ENCODE results near the gene CFAP61. TPM values are rescaled to one million over a fixed set of nuclear protein-coding genes. Genes with fewer than 3 reads are reported as not detected.

CFAP61 gene
- total RNA-seq, 1 experiment from 2014 or later = not detected

DNA sequence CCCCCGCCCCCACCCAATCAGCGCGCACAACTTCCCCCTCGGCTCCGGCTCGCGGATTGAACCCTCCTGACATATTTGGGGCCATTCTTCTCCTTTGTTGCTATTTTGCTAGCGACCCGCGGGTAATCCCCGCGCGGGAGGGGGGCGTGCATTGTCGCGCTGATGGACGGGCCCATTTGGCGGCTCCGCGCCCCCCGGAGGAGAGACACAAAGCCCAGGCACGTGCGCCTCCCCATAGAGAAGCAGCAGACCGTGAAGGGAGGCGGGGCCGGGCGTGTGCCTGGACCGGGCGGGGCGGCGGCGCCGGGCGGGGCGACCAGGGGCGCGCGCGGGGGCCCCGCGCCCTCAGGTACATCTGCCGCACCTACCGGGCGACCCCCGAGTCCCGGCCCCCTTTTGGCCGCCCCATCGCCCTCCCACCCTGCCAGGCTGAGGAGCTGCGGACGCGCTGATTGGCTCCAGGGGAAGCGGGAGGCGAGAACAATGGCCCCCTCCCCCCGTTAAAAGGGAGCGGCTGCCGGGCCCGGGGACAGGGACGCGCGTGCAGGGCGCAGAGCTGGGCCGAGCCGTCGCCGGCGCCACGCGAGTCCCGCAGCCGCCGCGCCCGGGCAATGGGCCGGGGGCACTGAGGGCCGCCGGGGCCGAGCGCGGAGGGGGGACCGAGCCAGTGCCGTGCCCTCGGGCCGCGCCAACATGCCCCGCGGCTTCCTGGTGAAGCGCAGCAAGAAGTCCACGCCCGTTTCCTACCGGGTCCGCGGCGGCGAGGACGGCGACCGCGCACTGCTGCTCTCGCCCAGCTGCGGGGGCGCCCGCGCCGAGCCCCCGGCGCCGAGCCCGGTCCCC, 315.5 kb downstream of the CFAP61 start, which contains the start of gene INSM1:
Gene INSM1, plus strand, starts transcription at position 530 of the 843 bp plus-strand sequence. Its CDS starts 164 bp downstream, at position 694.
- POLR2A ChIA-PET (ENCODE audit: unreplicated experiment) = no interaction called here

DNA sequence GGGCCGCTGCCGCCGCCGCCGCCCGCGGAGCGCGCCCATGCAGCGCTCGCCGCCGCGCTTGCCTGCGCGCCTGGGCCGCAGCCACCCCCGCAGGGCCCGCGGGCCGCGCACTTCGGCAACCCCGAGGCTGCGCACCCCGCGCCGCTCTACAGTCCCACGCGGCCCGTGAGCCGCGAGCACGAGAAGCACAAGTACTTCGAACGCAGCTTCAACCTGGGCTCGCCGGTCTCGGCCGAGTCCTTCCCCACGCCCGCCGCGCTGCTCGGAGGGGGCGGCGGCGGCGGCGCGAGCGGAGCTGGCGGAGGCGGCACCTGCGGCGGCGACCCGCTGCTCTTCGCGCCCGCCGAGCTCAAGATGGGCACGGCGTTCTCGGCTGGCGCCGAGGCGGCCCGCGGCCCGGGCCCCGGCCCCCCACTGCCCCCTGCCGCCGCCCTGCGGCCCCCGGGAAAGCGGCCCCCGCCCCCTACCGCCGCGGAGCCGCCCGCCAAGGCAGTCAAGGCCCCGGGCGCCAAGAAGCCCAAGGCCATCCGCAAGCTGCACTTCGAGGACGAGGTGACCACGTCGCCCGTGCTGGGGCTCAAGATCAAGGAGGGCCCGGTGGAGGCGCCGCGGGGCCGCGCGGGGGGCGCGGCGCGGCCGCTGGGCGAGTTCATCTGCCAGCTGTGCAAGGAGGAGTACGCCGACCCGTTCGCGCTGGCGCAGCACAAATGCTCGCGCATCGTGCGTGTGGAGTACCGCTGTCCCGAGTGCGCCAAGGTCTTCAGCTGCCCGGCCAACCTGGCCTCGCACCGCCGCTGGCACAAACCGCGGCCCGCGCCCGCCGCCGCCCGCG, 316.3 kb downstream of the CFAP61 start:
- CTCF ChIA-PET = interaction anchor here (1.0 kb wide), 1 partner anchor 10 kb away, joined by 4 read pairs; no protein-coding TSS in a partner anchor
- Histone ChIP-seq H2AFZ (ENCODE audit: low read length) (peak overlapping the region; percentile 66; the same call in 1 of the 2 replicates), H4K20me1 (ENCODE audit: low read length) (no peaks in the 10 kb centered on the region), H3K27ac (ENCODE audit: low read length) (no peak overlapping the region), H3K4me3 (ENCODE audit: low read length) (peak overlapping the region; percentile 46; the same call in 1 of the 2 replicates), H3K9ac (ENCODE audit: low read length) (no peak overlapping the region), H3K9me3 (ENCODE audit: low read length) (no peaks in the 10 kb centered on the region), H3F3A (ENCODE audit: low read length, unreplicated experiment) (no peaks in the 10 kb centered on the region), H3K4me1 (ENCODE audit: insufficient read depth, low read length) (no peaks in the 10 kb centered on the region; the same call in 1 of the 2 replicates), H3K79me2 (ENCODE audit: low read length) (no peaks in the 10 kb centered on the region), H3K9me2 (replicated peaks; ENCODE audit: low read length) (no peaks in the 10 kb centered on the region), H3K4me2 (ENCODE audit: low read length) (peak overlapping the region; percentile 77), H3K36me3 (ENCODE audit: low read depth, low read length) (no peaks in the 10 kb centered on the region), H3K27me3 (ENCODE audit: low read length) (peaks cover 85% of the 10 kb centered on the region)
- DNase-seq = no peak
- TF ChIP-seq, protein P1, sequence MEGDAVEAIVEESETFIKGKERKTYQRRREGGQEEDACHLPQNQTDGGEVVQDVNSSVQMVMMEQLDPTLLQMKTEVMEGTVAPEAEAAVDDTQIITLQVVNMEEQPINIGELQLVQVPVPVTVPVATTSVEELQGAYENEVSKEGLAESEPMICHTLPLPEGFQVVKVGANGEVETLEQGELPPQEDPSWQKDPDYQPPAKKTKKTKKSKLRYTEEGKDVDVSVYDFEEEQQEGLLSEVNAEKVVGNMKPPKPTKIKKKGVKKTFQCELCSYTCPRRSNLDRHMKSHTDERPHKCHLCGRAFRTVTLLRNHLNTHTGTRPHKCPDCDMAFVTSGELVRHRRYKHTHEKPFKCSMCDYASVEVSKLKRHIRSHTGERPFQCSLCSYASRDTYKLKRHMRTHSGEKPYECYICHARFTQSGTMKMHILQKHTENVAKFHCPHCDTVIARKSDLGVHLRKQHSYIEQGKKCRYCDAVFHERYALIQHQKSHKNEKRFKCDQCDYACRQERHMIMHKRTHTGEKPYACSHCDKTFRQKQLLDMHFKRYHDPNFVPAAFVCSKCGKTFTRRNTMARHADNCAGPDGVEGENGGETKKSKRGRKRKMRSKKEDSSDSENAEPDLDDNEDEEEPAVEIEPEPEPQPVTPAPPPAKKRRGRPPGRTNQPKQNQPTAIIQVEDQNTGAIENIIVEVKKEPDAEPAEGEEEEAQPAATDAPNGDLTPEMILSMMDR (conservative IDR thresholded peaks at IDR 0.05; ENCODE audit: low read depth, low read length) = no peak
- TF ChIP-seq EZH2 (IDR thresholded peaks at IDR 0.05; ENCODE audit: low read length, unreplicated experiment) (peak; percentile 29), EZH2phosphoT487 (IDR thresholded peaks at IDR 0.05; ENCODE audit: borderline replicate concordance, low read length) (no peak; the same call in 1 of the 2 replicates)
- BruUV-seq (replicated peaks) = no TSS peak
- POLR2A ChIA-PET (ENCODE audit: unreplicated experiment) = no interaction called here
- peak; percentile 15; the same call in 1 of the 2 replicates for ATAC-seq
- intact Hi-C loops (cut with micrococcal nuclease) = no loop called here

More for the DNA sequence above, 315.5 kb downstream of the CFAP61 start, which contains the start of gene INSM1:
- Histone ChIP-seq H3F3A (ENCODE audit: low read length, unreplicated experiment) (no peaks in the 10 kb centered on the region), H3K36me3 (ENCODE audit: low read depth, low read length) (no peaks in the 10 kb centered on the region), H3K79me2 (ENCODE audit: low read length) (no peaks in the 10 kb centered on the region), H3K9ac (ENCODE audit: low read length) (no peak within 1 kb of the TSS), H3K9me3 (ENCODE audit: low read length) (no peaks in the 10 kb centered on the region), H3K9me2 (replicated peaks; ENCODE audit: low read length) (no peaks in the 10 kb centered on the region), H4K20me1 (ENCODE audit: low read length) (no peaks in the 10 kb centered on the region), H3K27ac (ENCODE audit: low read length) (no peak within 1 kb of the TSS), H2AFZ (ENCODE audit: low read length) (0 out of 2 replicates have a peak within 1 kb of the TSS, but pooled peaks have one; percentile 66), H3K27me3 (ENCODE audit: low read length) (peaks cover 85% of the 10 kb centered on the region), H3K4me2 (ENCODE audit: low read length) (peak within 1 kb of the TSS; percentile 77), H3K4me3 (ENCODE audit: low read length) (peak within 1 kb of the TSS; percentile 46; the same call in 1 of the 2 replicates), H3K4me1 (ENCODE audit: insufficient read depth, low read length) (no peaks in the 10 kb centered on the region; the same call in 1 of the 2 replicates)
- CTCF ChIA-PET = interaction anchor here (1.0 kb wide), 1 partner anchor 10 kb away, joined by 4 read pairs; no protein-coding TSS in a partner anchor
- no TSS peak for BruUV-seq (replicated peaks)
- ATAC-seq = no peak
- DNase-seq = no peak
- TF ChIP-seq, protein P1 (conservative IDR thresholded peaks at IDR 0.05; ENCODE audit: low read depth, low read length) = no peak
- no peak for TF ChIP-seq EZH2phosphoT487 (IDR thresholded peaks at IDR 0.05; ENCODE audit: borderline replicate concordance, low read length)
- TF ChIP-seq EZH2 (IDR thresholded peaks at IDR 0.05; ENCODE audit: low read length, unreplicated experiment) = no peak
- intact Hi-C loops (cut with micrococcal nuclease) = no loop called here
